Prostate gland (tissue), 2 donors: ENCODE results near the gene GIMAP5. TPM values are rescaled to one million over a fixed set of nuclear protein-coding genes. Genes with fewer than 3 reads are reported as not detected.
A peak's percentile ranks its signal among the peaks of the same experiment; 100 is the strongest.

Experiments used
- DNase-seq: peaks from one replicate; pipeline ENCODE4 v3.0.0-alpha.2; 2019; ENCODE audit warnings: low spot score
- H3K27ac ChIP-seq, 2 donors: fragments of 200-600 bp; sonication (generic); 2 replicates each; pipeline ENCODE4 v1.5.1; 2017 to 2019
- H3K27me3 ChIP-seq: fragments of 200-600 bp; sonication (generic); replicated peaks from 2 replicates; pipeline ENCODE4 v1.5.1; 2019; ENCODE audit not compliant: insufficient read depth
- H3K36me3 ChIP-seq, 2 donors: fragments of 200-600 bp; sonication (generic); 1 replicate in 1 of 2; 2 replicates in 1 of 2; pipeline versions ENCODE4 v1.5.1 to v1.8.1; 2017 to 2019
- H3K4me1 ChIP-seq: fragments of 200-600 bp; sonication (generic); replicated peaks from 2 replicates; pipeline ENCODE4 v1.5.1; 2019
- H3K4me3 ChIP-seq, 2 donors: fragments of 200-600 bp; sonication (generic); 2 replicates each; pipeline ENCODE4 v1.5.1; 2017 to 2019
- H3K9me3 ChIP-seq: fragments of 200-600 bp; sonication (generic); 2 replicates; pipeline ENCODE4 v1.5.1; 2017
- CTCF ChIP-seq, 4 experiments: fragments of 200-600 bp in 2 of 4; fragments of 450-650 bp in 2 of 4; sonication (generic) in 2 of 4; IDR thresholded peaks; 1 replicate in 3 of 4; 2 replicates in 1 of 4; pipeline ENCODE4 v1.5.1; 2016 to 2019; ENCODE audit warnings: antibody characterized with exemption in 4 of 4, mild to moderate bottlenecking in 2 of 4, moderate library complexity in 2 of 4
- POLR2A ChIP-seq: fragments of 450-650 bp; IDR thresholded peaks from one replicate; pipeline ENCODE4 v1.6.1; 2016; ENCODE audit warnings: antibody characterized with exemption, mild to moderate bottlenecking
- POLR2AphosphoS5 ChIP-seq: sonication (generic); formaldehyde crosslinking; IDR thresholded peaks from one replicate; pipeline ENCODE4 v1.6.1; 2017; ENCODE audit warnings: antibody characterized with exemption
- WGBS: methylation state at CpG from one replicate; pipeline ENCODE4 v1.1.5; 2018; 5-methylcytosine and 5-hydroxymethylcytosine counted together
- intact Hi-C: fragments of 100-400 bp; cut with DNase I; formaldehyde crosslinking; loops from one replicate; pipeline ENCODE4 v1.14.2; 2022
- total RNA-seq, 2 donors: library from RNA; depleted of rRNA; stranded (reverse); fragments of >200 nt; gene quantifications; one replicate each; pipeline ENCODE4 v1.1.0, GENCODE V29; 2016

GIMAP5 gene
- total RNA-seq, 2 donors from 2014 or later = 11.1 to 15.1 TPM

- Histone ChIP-seq H3K4me1 (no peaks in the 10 kb centered on the region), H3K4me3 (no peak overlapping the region), H3K27ac (peak overlapping the region; percentile 3 to 18), H3K36me3 (no peaks in the 10 kb centered on the region), H3K9me3 (no peaks in the 10 kb centered on the region), H3K27me3 (no peaks in the 10 kb centered on the region)
- no peak for DNase-seq
- WGBS = 44% methylated on average over 10 of the region's 10 CpGs
- TF ChIP-seq POLR2A (no peak), POLR2AphosphoS5 (no peak), CTCF (IDR thresholded peaks at IDR 0.05) (no peak)
- intact Hi-C loops = no loop called here
Measured at GRCh38 chr7:150787321-150788281, 50.4 kb downstream of the GIMAP5 start.

DNA sequence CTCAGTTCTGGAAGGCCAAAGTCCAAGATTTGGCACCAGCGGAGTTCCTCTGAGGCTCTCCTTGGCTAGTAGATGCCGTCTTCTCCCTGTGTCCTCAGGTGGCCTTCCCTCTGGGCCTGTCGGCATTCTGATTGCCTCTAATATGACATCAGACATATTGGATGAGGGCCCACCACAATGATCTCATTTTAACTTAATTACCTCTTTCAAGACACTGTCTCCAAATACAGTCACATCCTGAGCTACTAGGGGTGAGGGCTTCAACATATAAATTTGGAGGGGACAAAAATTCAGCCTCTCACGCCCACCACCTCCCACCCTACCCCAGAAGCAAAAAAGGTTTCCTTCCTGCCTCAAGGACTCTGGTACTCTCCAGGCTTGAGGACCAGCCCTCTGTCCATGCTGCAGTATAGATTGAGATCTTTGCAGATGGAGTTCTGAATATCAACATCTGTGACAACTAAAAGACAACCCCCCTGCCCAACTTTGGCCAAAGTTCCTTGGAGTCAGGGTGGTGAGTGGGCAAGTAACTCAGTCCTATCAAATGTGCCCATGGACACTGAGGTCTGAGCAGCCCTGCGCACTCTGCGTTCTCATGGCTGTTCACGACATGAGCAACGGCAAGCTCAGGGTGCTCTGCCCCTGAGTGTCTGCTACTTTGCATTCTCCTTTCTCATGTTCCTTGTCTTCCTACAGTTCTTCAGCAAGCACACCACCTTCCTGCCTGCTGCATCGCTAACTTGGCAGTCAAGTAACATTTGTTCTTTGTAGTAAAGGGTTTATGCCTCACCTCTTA is 51.5 kb downstream of the GIMAP5 start:
- 63% methylated on average over 9 of the region's 9 CpGs for WGBS

GRCh38 chr7:150790416-150791075 is 53.3 kb downstream of the GIMAP5 start:
- Histone ChIP-seq H3K27ac (no peak overlapping the region), H3K4me3 (no peak overlapping the region), H3K9me3 (no peaks in the 10 kb centered on the region), H3K4me1 (no peaks in the 10 kb centered on the region), H3K27me3 (no peaks in the 10 kb centered on the region), H3K36me3 (no peaks in the 10 kb centered on the region)
- TF ChIP-seq POLR2AphosphoS5 = no peak
- TF ChIP-seq POLR2A = no peak
- TF ChIP-seq CTCF (IDR thresholded peaks at IDR 0.05) = no peak
- no peak for DNase-seq
- intact Hi-C loops = no loop called here
- WGBS = 84% methylated on average over 9 of the region's 9 CpGs

More for the DNA sequence above, 51.5 kb downstream of the GIMAP5 start:
- H3K27me3 ChIP-seq = no peaks in the 10 kb centered on the region
- intact Hi-C loops = no loop called here
- H3K4me3 ChIP-seq = no peak overlapping the region
- H3K27ac ChIP-seq = peak overlapping the region; percentile 3 to 9
- no peak for DNase-seq
- H3K36me3 ChIP-seq = no peaks in the 10 kb centered on the region
- no peaks in the 10 kb centered on the region for H3K4me1 ChIP-seq
- H3K9me3 ChIP-seq = no peaks in the 10 kb centered on the region
- TF ChIP-seq POLR2A (no peak), POLR2AphosphoS5 (no peak), CTCF (IDR thresholded peaks at IDR 0.05) (no peak)

DNA sequence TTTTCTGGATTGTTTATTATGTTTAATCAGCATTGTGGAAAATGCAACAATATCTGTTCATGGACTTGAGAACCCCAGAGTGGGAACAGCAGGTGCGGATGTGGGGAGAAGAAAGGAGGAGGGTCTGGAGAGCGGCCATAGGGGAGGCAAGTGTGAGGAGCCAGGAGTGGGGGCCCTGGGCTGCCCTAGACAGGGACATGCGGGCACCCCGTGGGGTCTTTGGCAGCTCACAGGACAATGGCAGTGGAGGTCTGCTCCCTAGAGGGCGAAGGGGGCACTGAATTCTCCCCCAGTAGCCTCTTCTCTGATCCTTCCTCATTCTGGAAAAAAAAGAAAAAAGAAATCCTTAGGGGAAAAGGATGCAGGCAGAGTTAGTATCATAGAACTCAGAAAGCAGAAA is 54.1 kb downstream of the GIMAP5 start:
- TF ChIP-seq POLR2AphosphoS5 (no peak), POLR2A (no peak), CTCF (IDR thresholded peaks at IDR 0.05) (no peak)
- Histone ChIP-seq H3K4me3 (no peak overlapping the region), H3K27ac (no peak overlapping the region), H3K9me3 (no peaks in the 10 kb centered on the region), H3K36me3 (no peaks in the 10 kb centered on the region), H3K4me1 (no peaks in the 10 kb centered on the region), H3K27me3 (no peaks in the 10 kb centered on the region)
- 78% methylated on average over 5 of the region's 5 CpGs for WGBS
- DNase-seq = no peak
- intact Hi-C loops = no loop called here
